HG03521 (cell line): Measurements from ENCODE around the gene MAGI1.
"Not testable (repeated sequence)": the region's sequence is repeated elsewhere in the genome, so short reads cannot be mapped to it uniquely, and the experiment has no call there.

Source experiments
- ATAC-seq: cut with Tn5 transposase; IDR thresholded peaks from one replicate; pipeline ENCODE4 v1.9.1; 2021; ENCODE audit warnings: mild to moderate bottlenecking, moderate library complexity; ENCODE audit not compliant: unreplicated experiment

Gene MAGI1

DNA sequence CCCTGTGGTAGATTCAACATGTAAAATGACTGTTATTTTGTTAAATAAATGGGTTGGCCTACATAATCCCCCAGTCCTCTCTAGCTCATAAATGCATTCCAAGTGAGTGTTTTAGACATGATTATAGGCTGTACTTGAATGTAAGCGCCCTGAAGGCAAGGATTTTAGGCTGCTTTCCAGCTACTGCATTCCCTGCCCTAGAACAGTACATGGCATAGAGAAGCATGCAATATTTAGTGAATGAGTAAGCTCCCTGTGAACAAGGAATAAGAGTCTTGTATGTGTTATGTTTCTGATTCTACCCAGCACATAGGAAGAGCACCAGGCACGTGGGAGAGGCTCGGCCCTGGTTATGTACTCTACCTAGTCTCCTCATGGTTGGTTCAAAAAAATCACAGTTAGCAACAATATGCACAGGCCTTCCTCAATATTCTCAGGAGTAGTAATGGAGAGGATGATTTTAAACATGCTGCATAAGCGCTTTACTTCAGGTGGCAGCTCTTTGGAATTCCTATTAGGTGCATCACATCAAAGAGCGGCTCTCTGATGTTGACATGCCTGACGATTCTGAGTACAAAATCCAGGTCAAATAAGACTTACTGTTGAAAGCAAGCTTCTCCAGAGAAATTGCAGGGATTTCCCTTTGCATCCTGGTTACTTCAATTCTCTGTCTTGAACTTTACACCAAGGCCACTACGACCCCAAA is 456.6 kb downstream of the MAGI1 start:
- ATAC-seq: no peak

GRCh38 chr3:65581313-65581712 is 457.4 kb downstream of the MAGI1 start:
- ATAC-seq: no peak

GRCh38 chr3:65578861-65579260 is 459.9 kb downstream of the MAGI1 start:
- ATAC-seq: no peak

GRCh38 chr3:65577843-65578430 is 460.8 kb downstream of the MAGI1 start:
- no peak for ATAC-seq

- ATAC-seq: no peak
Observed at GRCh38 chr3:65576966-65577365, 461.8 kb downstream of the MAGI1 start.

- ATAC-seq: no peak
Observed at GRCh38 chr3:65576228-65576627, 462.5 kb downstream of the MAGI1 start.

DNA sequence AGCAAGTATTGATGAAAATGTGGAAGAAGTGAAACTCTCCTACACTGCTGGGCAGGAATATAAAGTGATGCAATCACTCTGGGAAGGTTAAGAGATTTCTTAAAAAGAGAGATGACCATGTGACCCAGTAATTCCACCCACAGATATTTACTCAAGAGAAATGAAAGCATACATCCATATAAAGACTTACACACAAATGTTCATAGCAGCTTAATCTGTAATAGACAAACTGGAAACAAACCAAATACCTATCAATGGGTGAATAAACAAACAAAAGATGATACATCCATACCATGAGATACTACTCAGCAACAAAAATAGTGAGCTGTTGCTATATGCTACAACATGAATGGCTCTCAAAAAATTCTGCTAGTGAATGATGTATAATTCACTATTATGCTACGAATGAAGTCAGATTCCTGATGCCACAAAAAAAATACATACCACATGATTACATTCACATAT is 463.3 kb downstream of the MAGI1 start:
- no peak for ATAC-seq

DNA sequence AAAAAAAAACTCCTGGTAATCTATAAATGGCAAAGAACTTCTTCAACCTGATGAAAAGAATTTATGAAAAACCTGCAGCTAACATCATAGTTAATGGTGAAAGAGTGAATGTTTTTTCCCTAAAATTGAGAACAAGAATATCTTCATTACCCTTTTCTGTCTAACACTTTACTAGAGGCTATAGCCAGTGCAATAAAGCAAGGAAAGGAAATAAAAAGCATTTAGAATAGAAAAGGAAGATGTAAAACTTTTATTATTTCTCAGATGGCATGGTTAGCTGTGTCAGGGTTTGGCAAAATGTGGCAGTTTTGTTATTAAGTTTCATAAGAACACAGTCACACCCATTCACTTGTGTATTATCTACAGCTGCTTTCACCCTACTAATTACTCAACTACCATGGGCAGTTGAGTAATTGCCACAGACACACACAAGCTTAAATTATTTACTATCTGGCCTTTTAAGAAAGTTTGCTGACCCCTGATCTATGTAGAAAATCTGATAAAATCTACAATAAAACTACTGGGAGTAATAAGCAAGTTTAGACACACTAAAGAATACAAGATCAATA is 465.1 kb downstream of the MAGI1 start:
- ATAC-seq: no peak

DNA sequence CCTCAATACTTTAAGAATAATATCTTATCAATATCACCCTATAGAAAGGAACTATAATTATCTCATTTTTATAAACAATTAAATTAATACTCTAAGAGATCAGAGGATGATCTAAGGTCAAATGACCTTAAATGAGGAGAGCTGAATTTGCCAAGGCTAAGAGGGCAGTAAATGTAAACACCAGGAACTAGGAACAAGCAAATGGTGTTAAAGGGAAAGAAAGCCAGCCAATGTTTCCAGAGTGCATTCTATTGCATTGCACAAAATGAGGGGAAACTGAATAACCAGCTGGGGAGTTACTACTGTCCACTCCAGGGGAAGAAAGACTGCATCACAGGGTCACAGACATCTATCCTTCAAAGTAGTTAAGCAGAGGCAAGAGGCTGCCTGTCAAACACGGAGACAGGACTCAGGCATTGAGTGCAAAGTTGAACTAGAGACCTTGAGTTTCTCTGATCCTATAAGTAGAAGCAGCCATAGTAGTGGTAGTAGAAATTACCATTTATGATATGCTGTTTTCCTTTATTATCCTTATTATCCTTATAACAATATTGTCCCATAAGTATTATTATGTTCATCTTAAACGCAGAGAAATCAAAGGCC is 466.4 kb downstream of the MAGI1 start:
- no peak for ATAC-seq

DNA sequence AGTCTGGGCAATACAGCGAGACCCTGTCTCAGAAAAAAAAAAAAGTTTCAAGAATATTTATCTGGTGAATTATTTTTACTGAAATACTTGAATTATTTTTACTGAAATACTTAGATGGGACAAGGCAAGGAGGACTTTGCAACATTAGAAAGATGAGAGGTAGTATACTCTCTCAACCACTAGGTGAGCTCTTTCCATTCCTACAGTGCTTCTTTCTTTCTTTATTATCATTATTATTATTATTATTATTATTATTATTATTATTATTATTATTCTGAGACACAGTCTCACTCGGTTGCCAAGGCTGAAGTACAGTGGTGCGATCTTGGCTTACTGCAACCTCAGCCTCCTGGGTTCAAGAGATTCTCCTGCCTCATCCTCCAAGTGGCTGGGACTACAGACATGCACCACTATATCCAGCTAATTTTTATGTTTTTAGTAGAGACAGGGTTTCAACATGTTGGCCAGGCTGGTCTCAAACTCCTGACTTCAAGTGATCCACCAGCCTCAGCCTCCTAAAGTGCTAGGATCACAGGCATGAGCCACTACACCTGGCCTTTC is 468.8 kb downstream of the MAGI1 start:
- ATAC-seq: no peak

- ATAC-seq: no peak
Observed at GRCh38 chr3:65569129-65569528, 469.6 kb downstream of the MAGI1 start.

GRCh38 chr3:65568497-65568896 is 470.2 kb downstream of the MAGI1 start:
- ATAC-seq: no peak

DNA sequence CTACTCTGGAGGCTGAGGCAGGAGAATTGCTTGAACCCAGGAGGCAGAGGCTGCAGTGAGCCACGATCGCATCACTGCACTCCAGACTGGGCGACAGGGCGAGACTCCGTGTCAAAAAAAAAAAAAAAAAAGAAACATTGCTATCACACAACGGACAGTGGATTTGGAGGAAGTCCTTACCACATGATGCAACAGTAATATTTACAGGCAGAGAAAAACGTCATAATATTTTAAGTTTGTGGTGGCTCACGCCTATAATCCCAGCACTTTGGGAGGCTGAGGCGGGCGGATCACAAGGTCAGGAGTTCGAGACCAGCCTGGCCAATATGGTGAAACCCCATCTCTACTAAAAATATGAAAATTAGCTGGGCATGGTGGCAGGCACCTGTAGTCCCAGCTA is 473.0 kb downstream of the MAGI1 start:
- ATAC-seq: not testable (repeated sequence)

GRCh38 chr3:65564483-65564882 is 474.2 kb downstream of the MAGI1 start:
- ATAC-seq: no peak

GRCh38 chr3:65563861-65564260 is 474.9 kb downstream of the MAGI1 start:
- ATAC-seq: no peak

DNA sequence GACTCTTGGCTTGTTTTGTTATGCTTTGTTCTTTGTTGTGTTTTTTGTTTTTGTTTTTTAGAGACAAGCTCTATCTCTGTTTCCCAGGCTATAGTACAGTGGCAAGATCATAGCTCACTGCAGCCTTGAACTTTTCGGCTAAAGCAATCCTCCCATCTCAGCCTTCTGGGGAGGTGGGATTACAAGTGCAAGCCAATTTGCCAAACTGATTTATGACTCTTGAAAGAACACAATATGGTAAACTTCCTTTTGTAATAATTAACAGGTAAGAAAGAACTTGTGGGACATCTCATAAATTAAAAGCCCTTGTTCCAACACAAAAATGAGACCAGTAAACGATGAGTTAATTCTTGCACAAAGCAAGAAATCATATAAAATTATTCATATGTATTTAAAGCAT is 476.3 kb downstream of the MAGI1 start:
- no peak for ATAC-seq

DNA sequence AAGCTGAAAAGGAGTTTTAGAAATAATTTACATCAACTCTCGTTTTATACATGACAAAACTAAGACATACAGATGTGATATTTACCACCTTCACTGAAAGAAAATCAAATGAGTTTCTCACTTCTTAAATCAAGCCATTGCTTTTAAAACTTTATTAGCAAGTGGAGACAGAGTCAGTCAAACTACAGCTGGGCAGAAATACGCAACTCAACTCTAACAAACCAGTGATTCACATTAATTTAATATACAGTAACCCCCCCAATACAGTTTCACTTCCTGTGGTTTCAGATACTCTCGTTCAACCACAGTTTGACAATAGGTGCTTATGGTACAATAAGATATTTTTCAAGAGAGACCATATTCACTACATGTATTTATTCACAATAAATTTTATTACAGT is 477.1 kb downstream of the MAGI1 start:
- ATAC-seq: no peak

DNA sequence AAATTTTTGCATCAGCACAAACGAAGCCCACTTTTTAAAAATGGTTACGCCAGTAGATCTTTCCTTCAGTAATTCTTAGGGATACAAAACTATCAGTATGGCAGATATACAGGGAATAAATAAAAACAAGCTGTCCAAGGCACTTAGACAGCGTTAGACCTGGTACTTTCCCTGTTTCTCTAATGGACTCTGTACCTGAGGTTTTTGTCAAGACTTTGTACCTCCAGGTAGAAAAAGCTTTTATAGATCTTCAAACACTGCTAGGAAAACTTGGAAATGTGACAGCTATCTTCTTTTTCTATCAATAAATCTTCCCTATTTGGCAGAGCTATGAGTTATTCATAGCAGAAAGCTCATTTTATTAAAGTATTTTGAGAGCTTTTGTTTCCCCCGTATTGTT is 477.8 kb downstream of the MAGI1 start:
- no peak for ATAC-seq

GRCh38 chr3:65560133-65560532 is 478.6 kb downstream of the MAGI1 start:
- no peak for ATAC-seq

DNA sequence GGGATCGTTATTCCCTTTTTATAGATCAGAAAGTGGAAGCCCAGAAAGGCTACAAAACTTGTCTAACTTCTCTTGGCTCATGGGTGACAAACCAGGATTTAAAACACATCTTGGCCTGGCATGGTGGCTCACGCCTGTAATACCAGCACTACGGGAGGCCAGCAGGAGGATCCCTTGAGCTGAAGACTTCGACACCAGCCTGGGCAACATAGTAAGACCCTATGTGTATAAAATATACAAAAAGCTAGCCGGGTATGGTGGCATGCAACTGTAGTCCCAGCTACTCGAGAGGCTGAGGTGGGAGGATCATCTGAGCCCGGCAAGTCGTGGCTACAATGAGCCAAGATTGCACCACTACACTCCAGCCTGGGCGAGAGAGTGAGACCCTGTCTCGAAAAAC is 479.1 kb downstream of the MAGI1 start:
- no peak for ATAC-seq

DNA sequence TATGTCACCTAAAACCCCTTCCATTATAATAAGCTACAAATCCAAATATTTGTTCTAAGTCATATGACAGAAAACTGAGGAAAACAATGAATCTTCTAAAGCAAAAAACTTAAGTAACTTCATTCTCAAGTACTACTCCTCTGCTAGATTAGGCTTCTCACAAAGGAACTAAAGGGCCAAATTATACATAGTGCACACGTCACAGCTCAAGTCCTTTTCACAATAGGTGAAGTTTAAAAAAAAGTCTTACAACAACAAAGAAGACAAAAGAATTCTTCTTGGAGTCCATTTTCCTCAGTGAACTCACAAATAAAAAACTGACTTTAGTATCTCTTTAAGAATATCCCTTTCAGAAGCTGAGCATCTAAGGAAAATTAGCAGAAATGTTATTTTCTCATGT is 479.9 kb downstream of the MAGI1 start:
- no peak for ATAC-seq
